ENCODE data around the gene RIGI. TPM values are rescaled to one million over a fixed set of nuclear protein-coding genes. Genes with fewer than 3 reads are reported as not detected.

RIGI gene
- total and polyA plus RNA-seq, 2 of the 13 experiments (the other 11 are each of a cell fraction or from before 2014, with no cell fraction given) = 3.0 to 8.2 TPM

DNA sequence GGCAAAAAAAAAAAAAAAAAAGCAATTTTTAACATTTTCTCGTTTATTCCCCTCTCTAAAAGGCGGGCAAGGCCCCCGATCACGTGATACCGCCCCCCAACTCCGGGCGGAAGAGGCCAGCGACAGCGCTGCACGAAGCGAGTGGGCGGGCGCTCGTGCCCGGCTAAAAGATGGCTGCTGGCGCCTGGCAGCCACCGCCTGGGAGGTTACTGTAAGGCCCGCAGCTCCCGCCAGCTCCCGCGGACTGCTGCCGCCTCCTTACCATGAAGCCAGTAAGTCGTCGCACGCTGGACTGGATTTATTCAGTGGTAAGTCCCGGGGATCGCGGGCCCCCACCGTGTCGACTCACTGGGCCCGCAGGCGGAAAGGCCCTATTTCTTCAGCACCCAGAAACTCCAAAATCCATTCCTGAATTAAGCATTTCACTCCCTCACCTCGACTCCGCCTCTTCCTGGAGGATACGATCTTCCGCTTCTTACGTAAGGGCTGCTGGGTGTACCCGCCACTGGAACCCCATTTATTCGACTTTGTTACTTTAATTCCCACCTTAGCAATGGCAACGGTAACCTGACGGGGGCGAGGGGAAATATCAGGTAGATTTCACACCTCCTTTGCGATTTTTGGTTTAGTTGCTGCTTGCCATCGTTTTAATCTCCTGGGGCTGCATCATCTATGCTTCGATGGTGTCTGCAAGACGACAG lies 26.3 kb upstream of the RIGI start, which contains the start of the genes SMIM27 and TOPORS (continued):
- TF ChIP-seq, protein P1, sequence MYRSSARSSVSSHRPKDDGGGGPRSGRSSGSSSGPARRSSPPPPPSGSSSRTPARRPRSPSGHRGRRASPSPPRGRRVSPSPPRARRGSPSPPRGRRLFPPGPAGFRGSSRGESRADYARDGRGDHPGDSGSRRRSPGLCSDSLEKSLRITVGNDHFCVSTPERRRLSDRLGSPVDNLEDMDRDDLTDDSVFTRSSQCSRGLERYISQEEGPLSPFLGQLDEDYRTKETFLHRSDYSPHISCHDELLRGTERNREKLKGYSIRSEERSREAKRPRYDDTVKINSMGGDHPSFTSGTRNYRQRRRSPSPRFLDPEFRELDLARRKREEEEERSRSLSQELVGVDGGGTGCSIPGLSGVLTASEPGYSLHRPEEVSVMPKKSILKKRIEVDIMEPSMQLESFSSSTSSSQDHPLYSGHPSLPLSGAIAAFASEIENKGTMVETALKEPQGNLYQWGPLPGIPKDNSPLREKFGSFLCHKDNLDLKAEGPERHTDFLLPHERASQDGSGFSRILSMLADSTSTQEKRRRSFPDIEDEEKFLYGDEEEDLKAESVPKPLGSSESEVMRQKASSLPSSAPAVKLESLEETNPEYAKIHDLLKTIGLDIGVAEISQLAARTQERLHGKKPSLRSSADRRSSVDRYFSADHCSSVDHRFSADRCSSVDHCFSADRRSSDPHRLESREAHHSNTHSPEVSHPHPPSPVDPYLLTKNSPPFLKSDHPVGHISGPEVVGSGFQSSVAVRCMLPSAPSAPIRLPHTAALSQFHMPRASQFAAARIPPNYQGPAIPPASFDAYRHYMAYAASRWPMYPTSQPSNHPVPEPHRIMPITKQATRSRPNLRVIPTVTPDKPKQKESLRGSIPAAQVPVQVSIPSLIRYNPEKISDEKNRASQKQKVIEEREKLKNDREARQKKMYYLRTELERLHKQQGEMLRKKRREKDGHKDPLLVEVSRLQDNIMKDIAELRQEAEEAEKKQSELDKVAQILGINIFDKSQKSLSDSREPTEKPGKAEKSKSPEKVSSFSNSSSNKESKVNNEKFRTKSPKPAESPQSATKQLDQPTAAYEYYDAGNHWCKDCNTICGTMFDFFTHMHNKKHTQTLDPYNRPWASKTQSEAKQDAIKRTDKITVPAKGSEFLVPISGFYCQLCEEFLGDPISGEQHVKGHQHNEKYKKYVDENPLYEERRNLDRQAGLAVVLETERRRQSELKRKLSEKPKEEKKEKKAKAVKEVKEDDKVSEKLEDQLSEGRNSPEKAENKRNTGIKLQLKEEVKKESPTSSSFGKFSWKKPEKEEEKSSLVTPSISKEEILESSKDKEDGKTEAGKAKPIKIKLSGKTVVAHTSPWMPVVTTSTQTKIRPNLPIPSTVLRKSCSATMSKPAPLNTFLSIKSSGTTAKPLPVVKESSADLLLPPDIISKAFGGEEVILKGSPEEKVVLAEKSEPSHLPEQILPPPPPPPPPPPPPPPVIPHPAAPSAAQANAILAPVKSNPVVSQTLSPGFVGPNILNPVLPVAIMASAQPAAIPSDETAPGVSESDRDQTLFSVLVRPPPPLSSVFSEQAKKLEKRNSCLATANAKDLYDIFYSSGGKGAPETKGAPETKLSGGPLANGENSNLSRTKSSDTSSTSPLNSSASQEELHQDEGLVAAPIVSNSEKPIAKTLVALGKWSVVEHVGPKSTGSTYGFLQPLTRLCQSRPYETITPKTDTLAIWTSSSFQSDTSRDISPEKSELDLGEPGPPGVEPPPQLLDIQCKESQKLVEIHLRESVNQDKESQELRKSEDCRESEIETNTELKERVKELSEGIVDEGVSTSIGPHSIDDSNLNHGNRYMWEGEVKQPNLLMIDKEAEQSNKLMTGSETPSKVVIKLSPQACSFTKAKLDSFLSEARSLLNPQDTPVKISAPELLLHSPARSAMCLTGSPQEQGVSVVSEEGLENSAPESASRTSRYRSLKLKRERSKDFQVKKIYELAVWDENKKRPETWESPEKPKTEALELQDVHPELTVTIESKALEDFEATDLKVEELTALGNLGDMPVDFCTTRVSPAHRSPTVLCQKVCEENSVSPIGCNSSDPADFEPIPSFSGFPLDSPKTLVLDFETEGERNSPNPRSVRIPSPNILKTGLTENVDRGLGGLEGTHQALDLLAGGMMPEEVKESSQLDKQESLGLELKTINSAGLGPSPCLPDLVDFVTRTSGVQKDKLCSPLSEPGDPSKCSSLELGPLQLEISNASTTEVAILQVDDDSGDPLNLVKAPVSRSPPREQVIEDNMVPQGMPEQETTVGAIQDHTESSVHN (CRISPR knock-in tag; IDR thresholded peaks at IDR 0.05) = no peak
- TF ChIP-seq RXRA (CRISPR knock-in tag; IDR thresholded peaks at IDR 0.05) (peak; percentile 66; the same call in 1 of the 2 replicates), FOXA3 (CRISPR knock-in tag; IDR thresholded peaks at IDR 0.05) (peak; percentile 46; the same call in 1 of the 2 replicates), TOPORS (CRISPR knock-in tag; IDR thresholded peaks at IDR 0.05) (no peak; the same call in 1 of the 2 replicates), YY1 (IDR thresholded peaks at IDR 0.05; ENCODE audit: insufficient read depth, insufficient replicate concordance, low read depth, low read length) (peak; percentile 99), TAF15 (IDR thresholded peaks at IDR 0.05; ENCODE audit: low read depth, low read length, poor library complexity, severe bottlenecking) (no peak), ZNF772 (CRISPR knock-in tag; IDR thresholded peaks at IDR 0.05) (peak; percentile 50; the same call in 1 of the 2 replicates)
- TF ChIP-seq, protein P2, sequence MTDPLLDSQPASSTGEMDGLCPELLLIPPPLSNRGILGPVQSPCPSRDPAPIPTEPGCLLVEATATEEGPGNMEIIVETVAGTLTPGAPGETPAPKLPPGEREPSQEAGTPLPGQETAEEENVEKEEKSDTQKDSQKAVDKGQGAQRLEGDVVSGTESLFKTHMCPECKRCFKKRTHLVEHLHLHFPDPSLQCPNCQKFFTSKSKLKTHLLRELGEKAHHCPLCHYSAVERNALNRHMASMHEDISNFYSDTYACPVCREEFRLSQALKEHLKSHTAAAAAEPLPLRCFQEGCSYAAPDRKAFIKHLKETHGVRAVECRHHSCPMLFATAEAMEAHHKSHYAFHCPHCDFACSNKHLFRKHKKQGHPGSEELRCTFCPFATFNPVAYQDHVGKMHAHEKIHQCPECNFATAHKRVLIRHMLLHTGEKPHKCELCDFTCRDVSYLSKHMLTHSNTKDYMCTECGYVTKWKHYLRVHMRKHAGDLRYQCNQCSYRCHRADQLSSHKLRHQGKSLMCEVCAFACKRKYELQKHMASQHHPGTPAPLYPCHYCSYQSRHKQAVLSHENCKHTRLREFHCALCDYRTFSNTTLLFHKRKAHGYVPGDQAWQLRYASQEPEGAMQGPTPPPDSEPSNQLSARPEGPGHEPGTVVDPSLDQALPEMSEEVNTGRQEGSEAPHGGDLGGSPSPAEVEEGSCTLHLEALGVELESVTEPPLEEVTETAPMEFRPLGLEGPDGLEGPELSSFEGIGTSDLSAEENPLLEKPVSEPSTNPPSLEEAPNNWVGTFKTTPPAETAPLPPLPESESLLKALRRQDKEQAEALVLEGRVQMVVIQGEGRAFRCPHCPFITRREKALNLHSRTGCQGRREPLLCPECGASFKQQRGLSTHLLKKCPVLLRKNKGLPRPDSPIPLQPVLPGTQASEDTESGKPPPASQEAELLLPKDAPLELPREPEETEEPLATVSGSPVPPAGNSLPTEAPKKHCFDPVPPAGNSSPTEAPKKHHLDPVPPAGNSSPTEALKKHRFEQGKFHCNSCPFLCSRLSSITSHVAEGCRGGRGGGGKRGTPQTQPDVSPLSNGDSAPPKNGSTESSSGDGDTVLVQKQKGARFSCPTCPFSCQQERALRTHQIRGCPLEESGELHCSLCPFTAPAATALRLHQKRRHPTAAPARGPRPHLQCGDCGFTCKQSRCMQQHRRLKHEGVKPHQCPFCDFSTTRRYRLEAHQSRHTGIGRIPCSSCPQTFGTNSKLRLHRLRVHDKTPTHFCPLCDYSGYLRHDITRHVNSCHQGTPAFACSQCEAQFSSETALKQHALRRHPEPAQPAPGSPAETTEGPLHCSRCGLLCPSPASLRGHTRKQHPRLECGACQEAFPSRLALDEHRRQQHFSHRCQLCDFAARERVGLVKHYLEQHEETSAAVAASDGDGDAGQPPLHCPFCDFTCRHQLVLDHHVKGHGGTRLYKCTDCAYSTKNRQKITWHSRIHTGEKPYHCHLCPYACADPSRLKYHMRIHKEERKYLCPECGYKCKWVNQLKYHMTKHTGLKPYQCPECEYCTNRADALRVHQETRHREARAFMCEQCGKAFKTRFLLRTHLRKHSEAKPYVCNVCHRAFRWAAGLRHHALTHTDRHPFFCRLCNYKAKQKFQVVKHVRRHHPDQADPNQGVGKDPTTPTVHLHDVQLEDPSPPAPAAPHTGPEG (CRISPR knock-in tag; IDR thresholded peaks at IDR 0.05) = no peak
- TF ChIP-seq, protein P3, sequence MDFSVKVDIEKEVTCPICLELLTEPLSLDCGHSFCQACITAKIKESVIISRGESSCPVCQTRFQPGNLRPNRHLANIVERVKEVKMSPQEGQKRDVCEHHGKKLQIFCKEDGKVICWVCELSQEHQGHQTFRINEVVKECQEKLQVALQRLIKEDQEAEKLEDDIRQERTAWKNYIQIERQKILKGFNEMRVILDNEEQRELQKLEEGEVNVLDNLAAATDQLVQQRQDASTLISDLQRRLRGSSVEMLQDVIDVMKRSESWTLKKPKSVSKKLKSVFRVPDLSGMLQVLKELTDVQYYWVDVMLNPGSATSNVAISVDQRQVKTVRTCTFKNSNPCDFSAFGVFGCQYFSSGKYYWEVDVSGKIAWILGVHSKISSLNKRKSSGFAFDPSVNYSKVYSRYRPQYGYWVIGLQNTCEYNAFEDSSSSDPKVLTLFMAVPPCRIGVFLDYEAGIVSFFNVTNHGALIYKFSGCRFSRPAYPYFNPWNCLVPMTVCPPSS (IDR thresholded peaks at IDR 0.05) = no peak
- TF ChIP-seq, protein P4, sequence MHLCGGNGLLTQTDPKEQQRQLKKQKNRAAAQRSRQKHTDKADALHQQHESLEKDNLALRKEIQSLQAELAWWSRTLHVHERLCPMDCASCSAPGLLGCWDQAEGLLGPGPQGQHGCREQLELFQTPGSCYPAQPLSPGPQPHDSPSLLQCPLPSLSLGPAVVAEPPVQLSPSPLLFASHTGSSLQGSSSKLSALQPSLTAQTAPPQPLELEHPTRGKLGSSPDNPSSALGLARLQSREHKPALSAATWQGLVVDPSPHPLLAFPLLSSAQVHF (CRISPR knock-in tag; IDR thresholded peaks at IDR 0.05) = no peak

All from HepG2 (cell line).